ENCODE measurements around the gene VIPR1.

GRCh38 chr3:42505849-42506410 is 3.5 kb downstream of the VIPR1 start:
- TF ChIP-seq EP300 (IDR thresholded peaks at IDR 0.05) (no peak), CTCF (IDR thresholded peaks at IDR 0.05) (no peak)
